K562 (cell line): Measurements from ENCODE around the gene ABL1. TPM values are rescaled to one million over a fixed set of nuclear protein-coding genes. Genes with fewer than 3 reads are reported as not detected.

Experiments
- ATAC-seq: fragments of 200-7000 bp; cut with Tn5 transposase; 3 replicates; pipeline ENCODE4 v1.9.1; 2020; ENCODE audit warnings: moderate library complexity
- BruUV-seq: library from RNA; stranded (reverse); fragments of 400-500 nt; replicated peaks from 2 replicates; lab custom pipeline; 2021; lab: Mats Ljungman, UMichigan
- CTCF ChIA-PET: fragments of 300-600 bp; formaldehyde crosslinking; extraction: SDS; loops from one replicate; lab custom pipeline; 2021; ENCODE audit warnings: low intra/inter-chr PET ratio; lab: Yijun Ruan, JAX
- POLR2A ChIA-PET: fragments of 300-600, 350-650 bp; sonication (Branson Sonifier 250); formaldehyde crosslinking; extraction: SDS; loops from one replicate; lab custom pipeline; 2021; ENCODE audit warnings: antibody characterized with exemption, inconsistent platforms; lab: Yijun Ruan, JAX
- DNase-seq, 4 experiments: peaks; one replicate each; pipeline versions ENCODE4 v3.0.0 to v3.0.0-alpha.2; 2011 to 2018; ENCODE audit warnings: low spot score in 3 of 4, mixed read lengths in 3 of 4; ENCODE audit errors: extremely low read depth in 1 of 4
- FAIRE-seq: peaks from 2 replicates; lab custom pipeline; 2011; peaks lifted over from hg19 to GRCh38; lab: Jason Lieb, UNC
- H2AFZ ChIP-seq: 2 replicates; pipeline ENCODE4 v1.6.0; 2011; ENCODE audit warnings: low read depth, low read length, control low read depth, inconsistent platforms
- H3K27ac ChIP-seq: fragments of 200-600 bp; 3 replicates; pipeline ENCODE4 v1.8.0; 2011; ENCODE audit warnings: low read depth, mild to moderate bottlenecking, control low read depth, inconsistent platforms, low read length, moderate library complexity, mixed read lengths; ENCODE audit errors: extremely low read depth
- H3K27me3 ChIP-seq, 2 experiments: fragments of 300-600 bp in 1 of 2; 2 replicates in 1 of 2; 3 replicates in 1 of 2; pipeline versions ENCODE4 v1.6.0 to v1.8.0; 2011; ENCODE audit warnings: inconsistent platforms in 2 of 2, low read length in 2 of 2, mild to moderate bottlenecking in 1 of 2, mixed read lengths in 1 of 2, moderate library complexity in 1 of 2; ENCODE audit not compliant: control insufficient read depth in 2 of 2, insufficient read depth in 2 of 2
- H3K36me3 ChIP-seq: fragments of 300-600 bp; 3 replicates; pipeline ENCODE4 v1.8.0; 2011; ENCODE audit warnings: mild to moderate bottlenecking, low read length, inconsistent platforms; ENCODE audit not compliant: control insufficient read depth, insufficient read depth
- H3K4me1 ChIP-seq, 2 experiments: fragments of 200-600 bp in 1 of 2; replicated peaks in 1 of 2; 2 replicates in 1 of 2; 3 replicates in 1 of 2; pipeline versions ENCODE4 v1.5.1 to v1.8.0; 2011; ENCODE audit warnings: inconsistent platforms in 2 of 2, low read length in 2 of 2, mild to moderate bottlenecking in 1 of 2, mixed read lengths in 1 of 2, moderate library complexity in 1 of 2; ENCODE audit not compliant: control insufficient read depth in 2 of 2, insufficient read depth in 2 of 2
- H3K4me2 ChIP-seq: 2 replicates; pipeline ENCODE4 v1.6.1; 2011; ENCODE audit warnings: low read length, control low read depth, inconsistent platforms, mixed read lengths; ENCODE audit not compliant: insufficient read depth
- H3K4me3 ChIP-seq: fragments of 200-600 bp; sonication (generic), shearing (Covaris generic); 2 replicates; pipeline ENCODE4 v1.5.1; 2016; ENCODE audit warnings: control low read depth, inconsistent platforms
- H3K79me2 ChIP-seq: fragments of 200-600 bp; 3 replicates; pipeline ENCODE4 v1.8.0; 2011; ENCODE audit warnings: low read length, inconsistent platforms; ENCODE audit not compliant: control insufficient read depth, insufficient read depth
- H3K9ac ChIP-seq, 2 experiments: 2 replicates each; pipeline versions ENCODE4 v1.6.0 to v1.6.1; 2011; ENCODE audit warnings: low read depth in 2 of 2, low read length in 2 of 2, control low read depth in 1 of 2, inconsistent platforms in 1 of 2, mild to moderate bottlenecking in 1 of 2, mixed read lengths in 1 of 2; ENCODE audit not compliant: insufficient read depth in 1 of 2
- H3K9me1 ChIP-seq: one replicate; pipeline ENCODE4 v1.6.0; 2011; ENCODE audit warnings: inconsistent platforms, mild to moderate bottlenecking, low read length, moderate library complexity; ENCODE audit not compliant: control insufficient read depth, insufficient read depth
- H3K9me3 ChIP-seq: replicated peaks from 2 replicates; pipeline ENCODE4 v1.5.1; 2011; ENCODE audit warnings: low read depth, low read length, inconsistent platforms; ENCODE audit not compliant: control insufficient read depth, insufficient read depth
- H4K20me1 ChIP-seq: replicated peaks from 2 replicates; pipeline ENCODE4 v1.6.1; 2011; ENCODE audit warnings: low read length, inconsistent platforms, mixed read lengths; ENCODE audit not compliant: control insufficient read depth, insufficient read depth
- GABPB1 ChIP-seq: sonication (generic); formaldehyde crosslinking; IDR thresholded peaks from 2 replicates; pipeline ENCODE4 v1.8.0; 2022; ENCODE audit warnings: mild to moderate bottlenecking, missing genetic modification reagents
- HNRNPK ChIP-seq: fragments of 200-400 bp; formaldehyde crosslinking; IDR thresholded peaks from one replicate; pipeline ENCODE4 v1.6.1; 2018; ENCODE audit warnings: mild to moderate bottlenecking, low read depth, low read length; ENCODE audit not compliant: poor library complexity, severe bottlenecking
- NONO ChIP-seq, 2 experiments: fragments of 200-400 bp in 1 of 2; fragments of 450-650 bp in 1 of 2; formaldehyde crosslinking in 1 of 2; IDR thresholded peaks; 2 replicates each; pipeline ENCODE4 v1.6.1; 2017; ENCODE audit warnings: low read depth in 2 of 2, mild to moderate bottlenecking in 2 of 2, moderate library complexity in 2 of 2, low read length in 1 of 2
- WGBS: fragments of 100-300 bp; shearing (Covaris generic); methylation state at CpG from one replicate; pipeline ENCODE4 v1.1.6; 2016; ENCODE audit warnings: low coverage, mixed read lengths; ENCODE audit not compliant: insufficient coverage; ENCODE audit errors: missing lambda C conversion rate; 5-methylcytosine and 5-hydroxymethylcytosine counted together
- in situ Hi-C: fragments of 300-500 bp; cut with MboI; formaldehyde crosslinking; loops from 4 replicates; pipeline ENCODE4 v1.15.0; 2018; ENCODE audit warnings: inconsistent platforms, mixed read lengths
- intact Hi-C: fragments of 100-400 bp; cut with micrococcal nuclease; formaldehyde crosslinking; loops from 2 replicates; pipeline ENCODE4 v1.14.2; 2022
- polyA plus RNA-seq, 8 experiments: library from polyadenylated mRNA; depleted of rRNA in 4 of 8; stranded (reverse) in 5 of 8; unstranded in 3 of 8; fragments of >200 nt; fragmentation: Nextera tagmentation in 2 of 8; fragmentation: Illumina TruSeq in 1 of 8; extraction: Ambion mirVana in 2 of 8; extraction: Trizol in 1 of 8; gene quantifications; 2 replicates each; pipeline versions ENCODE4 v1.2.1 to v1.2.3, GENCODE V29; 2011 to 2014; ENCODE audit warnings: inconsistent platforms in 1 of 8, missing spikeins in 1 of 8
- total RNA-seq, 7 experiments: library from RNA; depleted of rRNA in 6 of 7; stranded (reverse); fragments of >200 nt in 6 of 7; fragmentation: Illumina TruSeq in 2 of 7; extraction: Trizol in 2 of 7; gene quantifications; 2 replicates each; pipeline versions ENCODE4 v1.2.1 to v1.2.3, GENCODE V29; 2011 to 2021; ENCODE audit warnings: low replicate concordance in 1 of 7
- TF ChIP-seq, protein P1 (sequence below): IDR thresholded peaks from 2 replicates; pipeline ENCODE4 v1.6.1; 2012; ENCODE audit warnings: low read depth, low read length, improper control_type of control experiment, borderline replicate concordance
- TF ChIP-seq, protein P2 (sequence below): sonication (generic); formaldehyde crosslinking; IDR thresholded peaks from 2 replicates; pipeline ENCODE4 v1.8.1; 2023; ENCODE audit warnings: mild to moderate bottlenecking, missing genetic modification reagents
- TF ChIP-seq, protein P3 (sequence below), 2 experiments: fragments of 450-650 bp; conservative IDR thresholded peaks; 2 replicates each; pipeline ENCODE4 v1.6.1; 2017; ENCODE audit warnings: mild to moderate bottlenecking in 2 of 2, moderate library complexity in 2 of 2
- TF ChIP-seq, protein P4 (sequence below): fragments of 250-450 bp; sonication (Bioruptor Pico); IDR thresholded peaks from 2 replicates; pipeline ENCODE4 v1.5.0; 2020; ENCODE audit warnings: mild to moderate bottlenecking

ABL1 gene
- total and polyA plus RNA-seq, 9 of the 15 experiments (the other 6 are each of a cell fraction or from before 2014, with no cell fraction given), result 1.5 to 130 (median 37.8) TPM

DNA sequence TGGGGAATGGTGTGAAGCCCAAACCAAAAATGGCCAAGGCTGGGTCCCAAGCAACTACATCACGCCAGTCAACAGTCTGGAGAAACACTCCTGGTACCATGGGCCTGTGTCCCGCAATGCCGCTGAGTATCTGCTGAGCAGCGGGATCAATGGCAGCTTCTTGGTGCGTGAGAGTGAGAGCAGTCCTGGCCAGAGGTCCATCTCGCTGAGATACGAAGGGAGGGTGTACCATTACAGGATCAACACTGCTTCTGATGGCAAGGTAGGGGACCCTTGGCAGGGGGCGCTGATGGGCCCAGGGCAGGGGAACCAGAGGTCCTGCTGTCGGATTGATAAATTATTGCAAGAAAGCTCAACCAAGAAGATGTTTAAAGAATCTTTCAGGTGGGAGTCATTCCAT is 19.8 kb downstream of the ABL1 start:
- H3K4me2 ChIP-seq, result no peak overlapping the region
- H3K9ac ChIP-seq, result peak overlapping the region in 1 of 2 experiments; percentile 2; a peak in 1 of 4 replicates
- no TSS peak for BruUV-seq
- no peak for ATAC-seq
- no peak overlapping the region for H2AFZ ChIP-seq
- DNase-seq, result no peak
- no peaks in the 10 kb centered on the region for H3K27me3 ChIP-seq
- 96% methylated on average over 9 of the region's 9 CpGs for WGBS
- POLR2A ChIA-PET, result interaction anchor here (0.6 to 7.5 kb wide), 14 partner anchors 7 to 116 kb away, joined by 3 to 99 read pairs (median 4); partner anchors contain the start of gene ABL1
- H3K4me3 ChIP-seq, result no peak overlapping the region
- intact Hi-C loops, result loop anchor here (1.0 kb wide), 1 partner anchor 11 kb away; no protein-coding TSS in a partner anchor
- CTCF ChIA-PET, result interaction anchor here (15.1 kb wide), 1 partner anchor 84 kb away, joined by 636 read pairs; no protein-coding TSS in a partner anchor
- in situ Hi-C loops, result no loop called here
- no peak for FAIRE-seq
- peaks cover 49% of the 10 kb centered on the region for H3K36me3 ChIP-seq
- H3K9me1 ChIP-seq, result no peaks in the 10 kb centered on the region
- peaks cover 25% of the 10 kb centered on the region for H4K20me1 ChIP-seq
- H3K9me3 ChIP-seq, result no peaks in the 10 kb centered on the region
- H3K4me1 ChIP-seq, result no peaks in the 10 kb centered on the region; a peak in 1 of 5 replicates
- no peak overlapping the region for H3K27ac ChIP-seq
- no peaks in the 10 kb centered on the region for H3K79me2 ChIP-seq
- TF ChIP-seq, protein P1, sequence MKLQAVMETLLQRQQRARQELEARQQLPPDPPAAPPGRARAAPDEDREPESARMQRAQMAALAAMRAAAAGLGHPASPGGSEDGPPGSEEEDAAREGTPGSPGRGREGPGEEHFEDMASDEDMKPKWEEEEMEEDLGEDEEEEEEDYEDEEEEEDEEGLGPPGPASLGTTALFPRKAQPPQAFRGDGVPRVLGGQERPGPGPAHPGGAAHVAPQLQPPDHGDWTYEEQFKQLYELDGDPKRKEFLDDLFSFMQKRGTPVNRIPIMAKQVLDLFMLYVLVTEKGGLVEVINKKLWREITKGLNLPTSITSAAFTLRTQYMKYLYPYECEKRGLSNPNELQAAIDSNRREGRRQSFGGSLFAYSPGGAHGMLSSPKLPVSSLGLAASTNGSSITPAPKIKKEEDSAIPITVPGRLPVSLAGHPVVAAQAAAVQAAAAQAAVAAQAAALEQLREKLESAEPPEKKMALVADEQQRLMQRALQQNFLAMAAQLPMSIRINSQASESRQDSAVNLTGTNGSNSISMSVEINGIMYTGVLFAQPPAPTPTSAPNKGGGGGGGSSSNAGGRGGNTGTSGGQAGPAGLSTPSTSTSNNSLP, result no peak
- TF ChIP-seq, protein P2, sequence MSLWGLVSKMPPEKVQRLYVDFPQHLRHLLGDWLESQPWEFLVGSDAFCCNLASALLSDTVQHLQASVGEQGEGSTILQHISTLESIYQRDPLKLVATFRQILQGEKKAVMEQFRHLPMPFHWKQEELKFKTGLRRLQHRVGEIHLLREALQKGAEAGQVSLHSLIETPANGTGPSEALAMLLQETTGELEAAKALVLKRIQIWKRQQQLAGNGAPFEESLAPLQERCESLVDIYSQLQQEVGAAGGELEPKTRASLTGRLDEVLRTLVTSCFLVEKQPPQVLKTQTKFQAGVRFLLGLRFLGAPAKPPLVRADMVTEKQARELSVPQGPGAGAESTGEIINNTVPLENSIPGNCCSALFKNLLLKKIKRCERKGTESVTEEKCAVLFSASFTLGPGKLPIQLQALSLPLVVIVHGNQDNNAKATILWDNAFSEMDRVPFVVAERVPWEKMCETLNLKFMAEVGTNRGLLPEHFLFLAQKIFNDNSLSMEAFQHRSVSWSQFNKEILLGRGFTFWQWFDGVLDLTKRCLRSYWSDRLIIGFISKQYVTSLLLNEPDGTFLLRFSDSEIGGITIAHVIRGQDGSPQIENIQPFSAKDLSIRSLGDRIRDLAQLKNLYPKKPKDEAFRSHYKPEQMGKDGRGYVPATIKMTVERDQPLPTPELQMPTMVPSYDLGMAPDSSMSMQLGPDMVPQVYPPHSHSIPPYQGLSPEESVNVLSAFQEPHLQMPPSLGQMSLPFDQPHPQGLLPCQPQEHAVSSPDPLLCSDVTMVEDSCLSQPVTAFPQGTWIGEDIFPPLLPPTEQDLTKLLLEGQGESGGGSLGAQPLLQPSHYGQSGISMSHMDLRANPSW, result peak; percentile 69
- no peak for TF ChIP-seq NONO (IDR thresholded peaks at IDR 0.05; ENCODE audit: low read depth in 2 of 2, low read length in 1 of 2)
- TF ChIP-seq, protein P3, sequence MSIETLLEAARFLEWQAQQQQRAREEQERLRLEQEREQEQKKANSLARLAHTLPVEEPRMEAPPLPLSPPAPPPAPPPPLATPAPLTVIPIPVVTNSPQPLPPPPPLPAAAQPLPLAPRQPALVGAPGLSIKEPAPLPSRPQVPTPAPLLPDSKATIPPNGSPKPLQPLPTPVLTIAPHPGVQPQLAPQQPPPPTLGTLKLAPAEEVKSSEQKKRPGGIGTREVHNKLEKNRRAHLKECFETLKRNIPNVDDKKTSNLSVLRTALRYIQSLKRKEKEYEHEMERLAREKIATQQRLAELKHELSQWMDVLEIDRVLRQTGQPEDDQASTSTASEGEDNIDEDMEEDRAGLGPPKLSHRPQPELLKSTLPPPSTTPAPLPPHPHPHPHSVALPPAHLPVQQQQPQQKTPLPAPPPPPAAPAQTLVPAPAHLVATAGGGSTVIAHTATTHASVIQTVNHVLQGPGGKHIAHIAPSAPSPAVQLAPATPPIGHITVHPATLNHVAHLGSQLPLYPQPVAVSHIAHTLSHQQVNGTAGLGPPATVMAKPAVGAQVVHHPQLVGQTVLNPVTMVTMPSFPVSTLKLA (conservative IDR thresholded peaks at IDR 0.05), result no peak
- TF ChIP-seq, protein P4, sequence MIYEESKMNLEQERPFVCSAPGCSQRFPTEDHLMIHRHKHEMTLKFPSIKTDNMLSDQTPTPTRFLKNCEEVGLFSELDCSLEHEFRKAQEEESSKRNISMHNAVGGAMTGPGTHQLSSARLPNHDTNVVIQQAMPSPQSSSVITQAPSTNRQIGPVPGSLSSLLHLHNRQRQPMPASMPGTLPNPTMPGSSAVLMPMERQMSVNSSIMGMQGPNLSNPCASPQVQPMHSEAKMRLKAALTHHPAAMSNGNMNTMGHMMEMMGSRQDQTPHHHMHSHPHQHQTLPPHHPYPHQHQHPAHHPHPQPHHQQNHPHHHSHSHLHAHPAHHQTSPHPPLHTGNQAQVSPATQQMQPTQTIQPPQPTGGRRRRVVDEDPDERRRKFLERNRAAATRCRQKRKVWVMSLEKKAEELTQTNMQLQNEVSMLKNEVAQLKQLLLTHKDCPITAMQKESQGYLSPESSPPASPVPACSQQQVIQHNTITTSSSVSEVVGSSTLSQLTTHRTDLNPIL (CRISPR knock-in tag), result no peak
- no peak for TF ChIP-seq GABPB1 (CRISPR knock-in tag)
- no peak for TF ChIP-seq HNRNPK
